NCI-H1092 (cell line): Measurements from ENCODE around the gene DHCR24.

Experiments used
- DNase-seq: peaks from one replicate; lab custom pipeline; 2025; lab: John Stamatoyannopoulos, UW

Gene DHCR24

GRCh38 chr1:54864460-54865208 is 22.4 kb downstream of the DHCR24 start:
- DNase-seq: no peak

DNA sequence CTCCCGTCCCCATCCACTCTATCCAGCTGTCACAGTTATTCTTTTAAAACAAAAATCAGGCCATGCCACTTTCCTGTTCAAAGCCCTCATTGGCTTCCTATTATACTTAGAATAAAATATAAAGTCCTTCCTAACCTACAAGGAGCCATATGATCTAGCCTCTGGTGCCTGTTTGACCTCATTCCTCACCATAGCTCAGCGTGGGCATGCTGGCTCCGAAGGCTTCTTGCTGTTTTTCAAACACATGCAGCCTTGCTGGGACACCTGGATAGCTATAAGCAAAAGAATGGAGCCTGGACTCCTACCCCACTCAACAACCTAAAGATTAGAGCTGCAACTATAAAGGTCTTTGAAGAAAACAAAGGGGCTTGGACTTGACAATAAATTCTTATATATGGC is 23.7 kb downstream of the DHCR24 start:
- DNase-seq: no peak

GRCh38 chr1:54861070-54861761 is 25.8 kb downstream of the DHCR24 start:
- DNase-seq: no peak

DNA sequence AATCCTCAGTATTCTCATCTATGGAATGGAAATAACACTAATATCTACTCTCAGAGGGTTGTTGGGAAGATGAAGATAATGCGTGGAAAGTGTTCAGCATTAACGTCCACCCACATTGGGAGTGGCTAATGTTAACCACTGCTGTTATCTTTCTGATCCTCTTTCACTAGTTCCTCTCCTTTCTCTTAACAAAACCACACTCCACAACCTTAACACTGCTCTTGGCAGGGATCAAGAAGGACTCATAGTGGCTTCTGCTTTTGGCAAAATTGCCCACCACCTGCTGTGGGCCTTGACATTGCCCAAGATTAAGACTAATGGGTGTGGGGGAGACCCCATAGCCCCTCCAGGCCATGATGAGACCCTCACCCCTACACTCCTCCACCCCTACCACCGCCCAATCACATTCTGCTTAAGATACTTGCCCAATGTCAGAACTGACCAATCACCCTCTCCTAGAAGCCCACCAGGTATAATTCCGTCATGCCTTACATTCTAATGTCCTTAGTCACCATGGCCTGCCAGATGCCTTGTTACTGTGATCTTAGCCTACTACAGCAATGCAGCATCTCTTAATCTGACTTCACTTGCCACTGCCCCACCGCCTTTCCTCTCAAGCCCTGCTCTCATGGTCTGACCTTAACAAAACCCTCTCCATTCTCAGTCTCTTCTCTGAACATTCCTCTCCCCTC is 27.1 kb downstream of the DHCR24 start:
- no peak for DNase-seq

DNA sequence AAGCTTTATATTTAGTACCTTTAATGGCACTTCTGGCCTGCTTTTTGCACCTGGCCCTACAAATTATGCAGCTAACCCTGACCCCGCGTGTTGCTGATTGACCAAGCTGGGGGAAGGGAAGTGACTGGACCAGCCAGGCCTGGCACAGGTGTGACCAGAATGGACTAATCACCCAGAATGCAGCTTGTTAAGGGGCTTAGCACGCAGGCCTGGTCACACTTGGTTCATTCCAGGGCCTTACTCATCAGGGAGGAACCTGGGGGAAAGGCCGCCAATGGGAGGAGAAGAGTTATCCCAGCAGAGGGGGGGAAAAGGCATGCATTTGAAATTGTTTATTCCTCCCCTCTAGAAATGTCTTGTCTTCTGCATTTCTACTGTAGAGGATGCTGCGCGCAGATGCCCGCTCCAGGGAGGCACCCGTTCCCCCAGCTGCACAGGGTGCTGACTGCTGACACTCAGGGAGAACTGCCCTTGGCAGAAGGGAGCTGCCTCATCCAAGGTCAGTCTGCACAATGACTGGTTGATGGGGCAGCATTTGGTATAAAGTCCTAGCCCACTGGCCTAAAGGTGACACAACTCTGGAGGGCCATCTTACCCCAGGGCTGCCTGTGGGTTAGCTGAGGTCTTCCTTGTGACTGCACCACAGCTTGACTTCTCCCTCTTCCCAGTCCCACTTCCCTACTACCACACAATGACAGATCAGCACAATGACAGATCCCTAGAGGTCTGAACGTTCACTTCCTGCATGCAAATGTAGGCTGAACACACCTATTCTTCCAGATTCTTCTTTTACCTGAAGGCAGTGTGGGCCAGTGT is 29.0 kb downstream of the DHCR24 start:
- no peak for DNase-seq

DNA sequence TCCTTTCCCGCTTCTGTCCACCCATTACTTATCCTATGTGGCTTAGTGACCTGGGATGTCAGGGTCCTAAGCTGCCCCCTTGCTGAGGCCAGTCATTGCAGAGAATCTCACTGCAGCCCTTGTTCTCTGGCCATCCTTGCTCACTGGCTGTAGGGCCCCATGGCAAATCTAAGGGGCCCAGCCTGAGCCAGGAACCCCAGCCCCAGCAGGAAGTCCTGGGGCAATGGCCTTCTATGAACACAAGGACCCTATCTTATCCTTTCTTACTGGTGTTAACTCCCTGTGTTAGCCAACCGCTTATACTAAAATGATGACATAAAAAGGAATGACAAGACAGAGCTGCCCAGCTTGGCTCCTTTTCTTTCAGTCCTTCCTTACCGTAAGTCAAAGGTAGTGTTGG is 29.9 kb downstream of the DHCR24 start:
- DNase-seq: no peak

DNA sequence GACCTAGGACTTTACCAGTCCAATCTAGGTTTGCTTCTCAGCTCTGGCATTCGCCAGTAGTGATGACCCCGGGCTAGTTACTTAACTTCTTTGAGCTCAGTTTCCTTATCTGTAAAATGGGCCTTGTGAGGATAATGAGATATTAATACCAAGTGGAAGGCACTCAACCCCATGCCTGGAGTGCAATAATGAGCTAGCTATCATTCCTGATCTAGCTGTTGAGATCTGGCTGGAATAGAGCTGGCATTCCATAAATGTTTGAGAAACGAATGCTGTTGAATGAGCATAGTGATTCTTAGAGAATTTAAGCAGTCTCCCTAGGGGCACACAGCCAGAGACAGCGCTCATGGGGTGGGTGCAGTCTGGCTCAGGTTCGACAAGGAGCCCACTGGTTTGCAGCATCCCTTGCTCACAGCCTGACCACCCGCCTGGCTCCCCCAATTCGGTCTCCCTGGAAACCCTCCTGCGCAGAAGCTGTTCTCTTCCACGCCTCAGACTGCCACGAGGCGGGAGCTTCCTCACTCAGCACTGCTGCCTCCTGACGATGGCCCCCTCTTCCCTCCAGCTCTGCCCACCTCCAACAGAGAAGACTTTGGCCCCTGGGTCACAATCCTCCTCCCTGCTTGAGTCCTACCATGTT is 32.5 kb downstream of the DHCR24 start:
- no peak for DNase-seq

DNA sequence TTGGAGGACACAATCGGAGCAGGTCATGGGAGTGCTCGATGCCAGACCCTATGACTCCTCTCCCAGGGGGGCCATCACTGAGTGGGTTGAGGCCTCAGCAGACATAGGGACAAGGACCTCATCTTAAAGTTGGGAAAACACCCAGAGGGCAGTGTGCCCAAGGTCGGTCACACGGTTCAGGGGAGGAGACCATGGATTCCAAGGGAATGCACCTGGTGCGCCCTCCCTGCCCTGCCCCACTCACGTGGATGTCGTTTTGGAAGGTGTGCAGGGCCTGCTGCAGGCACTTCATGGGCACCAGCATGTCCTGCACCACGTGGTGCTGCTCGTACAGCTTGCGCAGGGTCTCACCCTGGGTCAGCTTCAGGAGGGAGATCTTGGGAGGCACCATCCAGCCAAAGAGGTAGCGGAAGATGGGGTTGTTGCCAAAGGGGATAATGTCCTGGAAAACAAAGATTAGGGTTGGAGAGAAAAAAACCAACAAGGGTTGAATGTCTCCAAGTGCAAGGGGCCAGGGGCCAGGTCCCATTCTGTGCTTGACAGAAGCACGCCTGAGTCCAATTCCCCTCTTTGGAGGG is 33.1 kb downstream of the DHCR24 start:
- no peak for DNase-seq

- DNase-seq: no peak
These were observed 33.8 kb downstream of the DHCR24 start for GRCh38 chr1:54853096-54853792.

- DNase-seq: no peak
These were observed 35.0 kb downstream of the DHCR24 start for GRCh38 chr1:54851936-54852524.

DNA sequence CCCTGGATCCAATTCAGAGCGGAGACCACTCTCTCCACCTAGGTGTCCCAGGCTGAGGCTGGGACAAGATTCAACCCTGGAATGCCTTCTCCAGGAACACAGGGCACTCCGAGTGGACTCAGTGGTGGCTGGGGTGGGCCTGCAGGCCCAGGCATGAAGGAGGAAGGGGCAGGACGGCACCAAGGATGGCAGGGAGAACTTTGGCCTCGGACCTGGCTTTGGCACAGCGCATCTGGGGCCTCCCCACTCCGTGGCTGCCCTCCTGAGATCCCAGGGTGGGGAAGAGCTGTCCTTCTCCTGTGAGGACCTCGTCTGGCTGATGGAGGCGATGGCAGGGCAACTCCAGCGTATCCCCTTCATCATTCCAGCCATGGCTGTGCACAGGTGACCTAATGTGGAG is 35.6 kb downstream of the DHCR24 start:
- DNase-seq: no peak

- no peak for DNase-seq
These were observed 36.3 kb downstream of the DHCR24 start for GRCh38 chr1:54850737-54851136.

DNA sequence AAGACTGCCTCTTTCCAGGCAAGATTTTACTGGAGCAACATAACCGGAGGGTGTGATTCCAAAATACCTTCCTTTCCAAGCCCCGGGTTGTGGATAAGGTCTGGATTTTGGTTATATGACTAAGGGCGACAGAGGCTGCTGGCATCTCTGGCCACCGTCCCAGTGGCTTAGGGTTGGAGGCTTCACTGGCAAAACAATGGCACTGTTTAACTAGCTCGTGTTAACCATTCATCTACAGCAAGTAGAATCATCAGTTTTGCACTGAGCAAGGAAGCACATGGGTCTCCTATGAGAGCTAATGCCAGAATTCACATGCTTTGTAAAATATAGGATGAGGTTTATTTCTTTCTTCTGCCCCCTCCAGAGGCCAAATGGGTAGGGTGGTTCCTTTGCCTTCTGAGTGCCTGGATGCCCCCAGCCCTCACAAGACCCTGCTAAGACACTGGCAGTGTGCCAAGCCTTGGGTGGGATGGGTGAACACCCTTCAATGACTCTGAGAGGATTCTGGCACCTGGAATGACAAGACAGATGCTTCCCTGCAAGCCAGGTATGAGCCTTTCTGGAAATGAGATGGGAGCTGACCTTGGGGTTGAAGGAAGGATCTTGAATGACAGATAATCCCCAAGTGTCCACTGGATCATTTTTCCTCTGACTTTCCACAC is 36.8 kb downstream of the DHCR24 start:
- DNase-seq: no peak

GRCh38 chr1:54849219-54850068 is 37.6 kb downstream of the DHCR24 start:
- no peak for DNase-seq

GRCh38 chr1:54848134-54848948 is 38.7 kb downstream of the DHCR24 start:
- DNase-seq: no peak

- no peak for DNase-seq
These were observed 40.2 kb downstream of the DHCR24 start for GRCh38 chr1:54846716-54847284.

- DNase-seq: no peak
These were observed 40.7 kb downstream of the DHCR24 start for GRCh38 chr1:54846301-54846700.

- DNase-seq: no peak
These were observed 41.2 kb downstream of the DHCR24 start for GRCh38 chr1:54845772-54846171.
